Vagina (tissue), 2 donors: Measurements from ENCODE around the gene ST6GALNAC4. TPM values are rescaled to one million over a fixed set of nuclear protein-coding genes. Genes with fewer than 3 reads are reported as not detected.

ENCODE experiments used
- DNase-seq, 2 donors: peaks; one replicate each; pipeline ENCODE4 v3.0.0-alpha.2; 2017; ENCODE audit errors: extremely low spot score in 2 of 2
- H3K27ac ChIP-seq: fragments of 200-600 bp; sonication (generic); one replicate; pipeline ENCODE4 v1.5.1; 2019
- H3K27me3 ChIP-seq: fragments of 200-600 bp; sonication (generic); one replicate; pipeline ENCODE4 v1.5.1; 2019
- H3K36me3 ChIP-seq, 2 donors: fragments of 200-600 bp; sonication (generic); one replicate each; pipeline ENCODE4 v1.5.1; 2017 to 2019
- H3K4me1 ChIP-seq: fragments of 200-600 bp; sonication (generic); one replicate; pipeline ENCODE4 v1.5.1; 2019
- H3K4me3 ChIP-seq, 2 donors: fragments of 200-600 bp; sonication (generic); 1 replicate in 1 of 2; 2 replicates in 1 of 2; pipeline ENCODE4 v1.5.1; 2016 to 2019
- H3K9me3 ChIP-seq: fragments of 200-600 bp; sonication (generic); one replicate; pipeline ENCODE4 v1.5.1; 2019
- CTCF ChIP-seq, 3 experiments: fragments of 450-650 bp in 2 of 3; fragments of 200-600 bp in 1 of 3; sonication (generic) in 1 of 3; IDR thresholded peaks; one replicate each; pipeline ENCODE4 v1.5.1; 2017 to 2019; ENCODE audit warnings: antibody characterized with exemption in 3 of 3, mild to moderate bottlenecking in 2 of 3, moderate library complexity in 2 of 3
- POLR2A ChIP-seq, 2 donors: fragments of 450-650 bp; IDR thresholded peaks; one replicate each; pipeline ENCODE4 v1.6.1; 2017; ENCODE audit warnings: antibody characterized with exemption in 2 of 2, mild to moderate bottlenecking in 2 of 2, moderate library complexity in 2 of 2
- POLR2AphosphoS5 ChIP-seq, 2 donors: sonication (generic); formaldehyde crosslinking; IDR thresholded peaks; one replicate each; pipeline ENCODE4 v1.9.0; 2017; ENCODE audit warnings: antibody characterized with exemption in 2 of 2, mild to moderate bottlenecking in 2 of 2, low read depth in 1 of 2; ENCODE audit not compliant: insufficient read depth in 1 of 2
- intact Hi-C: fragments of 100-400 bp; cut with DNase I; formaldehyde crosslinking; loops from one replicate; pipeline ENCODE4 v1.15.1; 2023
- total RNA-seq: library from RNA; depleted of rRNA; stranded (reverse); fragments of >200 nt; gene quantifications from one replicate; pipeline ENCODE4 v1.2.3, GENCODE V29; 2016

Gene ST6GALNAC4
- total RNA-seq, 1 donor from 2014 or later: 33.1 TPM

- H3K27me3 ChIP-seq: no peaks in the 10 kb centered on the region
- no peak for TF ChIP-seq POLR2A (IDR thresholded peaks at IDR 0.05)
- TF ChIP-seq POLR2AphosphoS5 (IDR thresholded peaks at IDR 0.05; ENCODE audit: insufficient read depth in 1 of 2, low read depth in 1 of 2): no peak
- TF ChIP-seq CTCF (IDR thresholded peaks at IDR 0.05): no peak
- H3K4me3 ChIP-seq: peak overlapping the region in 1 of 2 donors; percentile 16
- peak overlapping the region; percentile 89 for H3K27ac ChIP-seq
- H3K9me3 ChIP-seq: no peaks in the 10 kb centered on the region
- peaks cover 63% of the 10 kb centered on the region for H3K4me1 ChIP-seq
- intact Hi-C loops: loop anchor here (5.0 kb wide), 1 partner anchor 137 kb away; the partner anchor contains the start of gene TOR2A
- peaks cover 0 to 20% of the 10 kb centered on the region in 2 donors for H3K36me3 ChIP-seq
- no peak for DNase-seq
Measured at GRCh38 chr9:127874301-127875221, 42.3 kb downstream of the ST6GALNAC4 start.

GRCh38 chr9:127873886-127874285 is 43.0 kb downstream of the ST6GALNAC4 start:
- intact Hi-C loops: loop anchor here (5.0 kb wide), 1 partner anchor 137 kb away; the partner anchor contains the start of gene TOR2A
- H3K27me3 ChIP-seq: no peaks in the 10 kb centered on the region
- TF ChIP-seq POLR2A (IDR thresholded peaks at IDR 0.05) (no peak), POLR2AphosphoS5 (IDR thresholded peaks at IDR 0.05; ENCODE audit: insufficient read depth in 1 of 2, low read depth in 1 of 2) (no peak), CTCF (IDR thresholded peaks at IDR 0.05) (no peak)
- no peak for DNase-seq
- peaks cover 0 to 20% of the 10 kb centered on the region in 2 donors for H3K36me3 ChIP-seq
- no peaks in the 10 kb centered on the region for H3K9me3 ChIP-seq
- H3K4me3 ChIP-seq: peak overlapping the region in 1 of 2 donors; percentile 15
- H3K27ac ChIP-seq: peak overlapping the region; percentile 89
- peaks cover 63% of the 10 kb centered on the region for H3K4me1 ChIP-seq

GRCh38 chr9:127873223-127873691 is 43.6 kb downstream of the ST6GALNAC4 start:
- TF ChIP-seq POLR2A (IDR thresholded peaks at IDR 0.05) (no peak), CTCF (IDR thresholded peaks at IDR 0.05) (no peak), POLR2AphosphoS5 (IDR thresholded peaks at IDR 0.05; ENCODE audit: insufficient read depth in 1 of 2, low read depth in 1 of 2) (no peak)
- DNase-seq: no peak
- intact Hi-C loops: loop anchor here (5.0 kb wide), 1 partner anchor 136 kb away; the partner anchor contains the start of gene TOR2A
- peaks cover 0 to 20% of the 10 kb centered on the region in 2 donors for H3K36me3 ChIP-seq
- peak overlapping the region; percentile 89 for H3K27ac ChIP-seq
- no peak overlapping the region for H3K4me3 ChIP-seq
- H3K27me3 ChIP-seq: no peaks in the 10 kb centered on the region
- no peaks in the 10 kb centered on the region for H3K9me3 ChIP-seq
- H3K4me1 ChIP-seq: peaks cover 56% of the 10 kb centered on the region

GRCh38 chr9:127872369-127873222 is 44.2 kb downstream of the ST6GALNAC4 start:
- peaks cover 0 to 21% of the 10 kb centered on the region in 2 donors for H3K36me3 ChIP-seq
- H3K27me3 ChIP-seq: no peaks in the 10 kb centered on the region
- no peak overlapping the region for H3K4me3 ChIP-seq
- TF ChIP-seq CTCF (IDR thresholded peaks at IDR 0.05) (no peak), POLR2A (IDR thresholded peaks at IDR 0.05) (no peak), POLR2AphosphoS5 (IDR thresholded peaks at IDR 0.05; ENCODE audit: insufficient read depth in 1 of 2, low read depth in 1 of 2) (no peak)
- H3K4me1 ChIP-seq: peaks cover 50% of the 10 kb centered on the region
- intact Hi-C loops: loop anchor here (5.0 kb wide), 1 partner anchor 135 kb away; the partner anchor contains the start of gene TOR2A
- H3K27ac ChIP-seq: peak overlapping the region; percentile 89
- H3K9me3 ChIP-seq: no peaks in the 10 kb centered on the region
- DNase-seq: no peak
